ENCODE results near the gene FAM43A. TPM values are rescaled to one million over a fixed set of nuclear protein-coding genes. Genes with fewer than 3 reads are reported as not detected.

The FAM43A gene
- total and polyA plus RNA-seq, 2 of the 8 experiments (the other 6 are each of a cell fraction or from before 2014, with no cell fraction given) = 2.3 to 2.6 TPM

- no peak overlapping the region for H4K91ac ChIP-seq (replicated peaks; ENCODE audit: insufficient read length, low read length)
- H2BK120ac ChIP-seq (replicated peaks; ENCODE audit: low read depth, low read length) = no peak overlapping the region
- H4K20me1 ChIP-seq (replicated peaks in 1 of 2; ENCODE audit: control insufficient read depth in 1 of 2, insufficient read depth in 2 of 2, low read length in 2 of 2) = no peaks in the 10 kb centered on the region
- H2AK5ac ChIP-seq (ENCODE audit: low read depth, low read length) = no peak overlapping the region
- H3K9me3 ChIP-seq (ENCODE audit: insufficient read depth in 2 of 2, low read depth in 1 of 2, low read length in 1 of 2) = no peaks in the 10 kb centered on the region
- H2BK15ac ChIP-seq (ENCODE audit: low read length) = no peak overlapping the region
- H2BK12ac ChIP-seq (ENCODE audit: low read depth, low read length) = no peak overlapping the region
- H3K79me2 ChIP-seq (ENCODE audit: control insufficient read depth in 1 of 2, insufficient read depth in 2 of 2, low read length in 2 of 2) = no peaks in the 10 kb centered on the region
- no peak overlapping the region for H2BK5ac ChIP-seq (ENCODE audit: low read depth, low read length)
- no peak overlapping the region for H3K23ac ChIP-seq (ENCODE audit: insufficient read length)
- no peaks in the 10 kb centered on the region for H3K79me1 ChIP-seq (ENCODE audit: low read depth, low read length)
- 88% methylated on average over 8 of the region's 8 CpGs; no CpG with 5 or more reads in 1 of the 2 experiments for WGBS, 2 experiments (ENCODE audit: extremely low coverage in 1 of 2, insufficient coverage in 1 of 2, insufficient read length in 1 of 2, insufficient replicate concordance in 2 of 2, low coverage in 1 of 2, low lambda C conversion rate in 2 of 2, missing lambda C conversion rate in 1 of 2)
- FAIRE-seq (no peak), DNase-seq (ENCODE audit: low read depth in 1 of 2, low spot score in 2 of 2) (no peak)
- peaks cover 5 to 10% (median 7%) of the 10 kb centered on the region in 4 experiments for H3K4me1 ChIP-seq (replicated peaks in 1 of 4; ENCODE audit: control insufficient read depth in 3 of 4, insufficient read depth in 4 of 4, low read length in 3 of 4)
- H3K36me3 ChIP-seq (ENCODE audit: control insufficient read depth in 2 of 4, insufficient read depth in 4 of 4, low read length in 3 of 4) = no peaks in the 10 kb centered on the region
- H4K5ac ChIP-seq (ENCODE audit: insufficient read length, low read depth, low read length) = no peak overlapping the region
- peaks cover 5% of the 10 kb centered on the region; the same call in 1 of the 2 replicates for H3K23me2 ChIP-seq (ENCODE audit: low read depth, low read length)
- no peak overlapping the region for H3K4me2 ChIP-seq (ENCODE audit: insufficient read depth in 1 of 2, low read depth in 2 of 2, low read length in 2 of 2)
- ChIA-PET CTCF (ENCODE audit: partially characterized antibody) (interaction anchor here (0.6 to 2.0 kb wide), 10 partner anchors 9 to 499 kb away, joined by 3 to 4 read pairs (median 3); no protein-coding TSS in a partner anchor), POLR2A (ENCODE audit: partially characterized antibody) (no interaction called here)
- H3K9ac ChIP-seq (replicated peaks in 1 of 4; ENCODE audit: extremely low read depth in 1 of 4, low read depth in 3 of 4, low read length in 3 of 4) = no peak overlapping the region
- H3K56ac ChIP-seq (replicated peaks; ENCODE audit: insufficient read length, low read depth, low read length) = no peak overlapping the region
- no peaks in the 10 kb centered on the region for H3K27me3 ChIP-seq (replicated peaks in 1 of 4; ENCODE audit: control insufficient read depth in 3 of 4, extremely low read depth in 1 of 4, insufficient read depth in 3 of 4, low read length in 3 of 4)
- no peak overlapping the region for H2BK20ac ChIP-seq (ENCODE audit: low read length)
- H3K18ac ChIP-seq (ENCODE audit: extremely low read depth, low read length) = no peak overlapping the region
- H3K4me3 ChIP-seq (ENCODE audit: extremely low read depth in 1 of 4, insufficient read depth in 2 of 4, low read depth in 3 of 4, low read length in 4 of 4) = no peak overlapping the region
- no peak overlapping the region for H3K14ac ChIP-seq (ENCODE audit: insufficient read length)
- no peak overlapping the region for H2AFZ ChIP-seq (ENCODE audit: low read length)
- no peak overlapping the region for H3K4ac ChIP-seq (replicated peaks; ENCODE audit: insufficient read length, low read depth, low read length)
- no peak overlapping the region for H3K27ac ChIP-seq (ENCODE audit: low read depth, low read length)
- H4K8ac ChIP-seq (ENCODE audit: extremely low read depth, insufficient read depth, low read length) = no peak overlapping the region
- TF ChIP-seq NANOG (IDR thresholded peaks at IDR 0.05; ENCODE audit: insufficient read depth, low read depth, low read length, poor library complexity, severe bottlenecking) (no peak), EP300 (IDR thresholded peaks at IDR 0.05; ENCODE audit: borderline replicate concordance in 1 of 2, low read depth in 2 of 2, low read length in 2 of 2) (no peak), RBBP5 (IDR thresholded peaks at IDR 0.05; ENCODE audit: borderline replicate concordance, low read depth, low read length) (no peak), CBX8 (IDR thresholded peaks at IDR 0.05; ENCODE audit: borderline replicate concordance, low read depth, low read length) (no peak), SP4 (IDR thresholded peaks at IDR 0.05; ENCODE audit: low read length) (no peak), JUN (IDR thresholded peaks at IDR 0.05; ENCODE audit: low read depth, low read length) (no peak), RAD21 (IDR thresholded peaks at IDR 0.05 in 1 of 2, conservative IDR thresholded peaks at IDR 0.05 in 1 of 2; ENCODE audit: low read depth in 2 of 2, low read length in 2 of 2) (no peak), POLR2A (IDR thresholded peaks at IDR 0.05; ENCODE audit: control extremely low read depth in 1 of 2, low read depth in 2 of 2, low read length in 2 of 2) (no peak), BRCA1 (IDR thresholded peaks at IDR 0.05; ENCODE audit: low read depth, low read length) (no peak), TBP (IDR thresholded peaks at IDR 0.05; ENCODE audit: low read depth, low read length) (no peak), MAFK (IDR thresholded peaks at IDR 0.05; ENCODE audit: low read depth, low read length) (no peak), CTCF (IDR thresholded peaks at IDR 0.05; ENCODE audit: control extremely low read depth in 1 of 3, insufficient read depth in 1 of 3, low read depth in 1 of 3, low read length in 3 of 3) (no peak)
These were observed 19.5 kb downstream of the FAM43A start for GRCh38 chr3:194705227-194705626.
